Measurements from ENCODE around the gene PLLP.
A peak's percentile ranks its signal among the peaks of the same experiment; 100 is the strongest.

PLLP gene

GRCh38 chr16:57244463-57244766, 40.1 kb downstream of the PLLP start:
- no peak for DNase-seq (ENCODE audit: low spot score)
- H3K4me3 ChIP-seq = peak overlapping the region; percentile 83
- H3K27ac ChIP-seq = peak overlapping the region; percentile 96 to 97
- no peak for TF ChIP-seq CTCF (IDR thresholded peaks at IDR 0.05)

- Histone ChIP-seq H3K27ac (no peak overlapping the region), H3K4me3 (no peak overlapping the region)
- TF ChIP-seq CTCF (IDR thresholded peaks at IDR 0.05) = no peak
- no peak for DNase-seq (ENCODE audit: low spot score)
These were observed 41.8 kb downstream of the PLLP start for GRCh38 chr16:57242650-57243049.

- H3K27ac ChIP-seq = no peak overlapping the region
- no peak for DNase-seq (ENCODE audit: low spot score)
- TF ChIP-seq CTCF (IDR thresholded peaks at IDR 0.05) = no peak
These were observed 43.6 kb downstream of the PLLP start for GRCh38 chr16:57240851-57241250.

GRCh38 chr16:57239107-57239506, 45.4 kb downstream of the PLLP start:
- H3K27ac ChIP-seq = no peak overlapping the region
- no peak for DNase-seq (ENCODE audit: low spot score)
- no peak overlapping the region for H3K4me3 ChIP-seq
- no peak for TF ChIP-seq CTCF (IDR thresholded peaks at IDR 0.05)

More at GRCh38 chr16:57240851-57241250, 43.6 kb downstream of the PLLP start:
- H3K4me3 ChIP-seq = no peak overlapping the region

- no peak for TF ChIP-seq CTCF (IDR thresholded peaks at IDR 0.05)
- Histone ChIP-seq H3K4me3 (no peak overlapping the region), H3K27ac (no peak overlapping the region)
- DNase-seq (ENCODE audit: low spot score) = no peak
These were observed 45.8 kb downstream of the PLLP start for GRCh38 chr16:57238682-57239081.

- no peak overlapping the region for H3K4me3 ChIP-seq
- TF ChIP-seq CTCF (IDR thresholded peaks at IDR 0.05) = no peak
- no peak for DNase-seq (ENCODE audit: low spot score)
- H3K27ac ChIP-seq = no peak overlapping the region
These were observed 48.5 kb downstream of the PLLP start for GRCh38 chr16:57236022-57236350.

GRCh38 chr16:57235128-57236021, 49.1 kb downstream of the PLLP start:
- Histone ChIP-seq H3K4me3 (no peak overlapping the region), H3K27ac (no peak overlapping the region)
- DNase-seq (ENCODE audit: low spot score) = no peak
- TF ChIP-seq CTCF (IDR thresholded peaks at IDR 0.05) = no peak

Data from coronary artery (tissue), 2 donors.